ENCODE data around the gene NAGPA.

GRCh38 chr16:5075637-5076036 lies 41.9 kb upstream of the NAGPA start:
- TF ChIP-seq, protein P1, sequence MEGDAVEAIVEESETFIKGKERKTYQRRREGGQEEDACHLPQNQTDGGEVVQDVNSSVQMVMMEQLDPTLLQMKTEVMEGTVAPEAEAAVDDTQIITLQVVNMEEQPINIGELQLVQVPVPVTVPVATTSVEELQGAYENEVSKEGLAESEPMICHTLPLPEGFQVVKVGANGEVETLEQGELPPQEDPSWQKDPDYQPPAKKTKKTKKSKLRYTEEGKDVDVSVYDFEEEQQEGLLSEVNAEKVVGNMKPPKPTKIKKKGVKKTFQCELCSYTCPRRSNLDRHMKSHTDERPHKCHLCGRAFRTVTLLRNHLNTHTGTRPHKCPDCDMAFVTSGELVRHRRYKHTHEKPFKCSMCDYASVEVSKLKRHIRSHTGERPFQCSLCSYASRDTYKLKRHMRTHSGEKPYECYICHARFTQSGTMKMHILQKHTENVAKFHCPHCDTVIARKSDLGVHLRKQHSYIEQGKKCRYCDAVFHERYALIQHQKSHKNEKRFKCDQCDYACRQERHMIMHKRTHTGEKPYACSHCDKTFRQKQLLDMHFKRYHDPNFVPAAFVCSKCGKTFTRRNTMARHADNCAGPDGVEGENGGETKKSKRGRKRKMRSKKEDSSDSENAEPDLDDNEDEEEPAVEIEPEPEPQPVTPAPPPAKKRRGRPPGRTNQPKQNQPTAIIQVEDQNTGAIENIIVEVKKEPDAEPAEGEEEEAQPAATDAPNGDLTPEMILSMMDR (IDR thresholded peaks at IDR 0.05 in 2 of 3, conservative IDR thresholded peaks at IDR 0.05 in 1 of 3; ENCODE audit: control insufficient read depth in 2 of 3, extremely low read depth in 1 of 3, insufficient read depth in 1 of 3, low read depth in 3 of 3, low read length in 3 of 3), result no peak
- TF ChIP-seq POLR2A (IDR thresholded peaks at IDR 0.05; ENCODE audit: low read depth, low read length), result no peak
- no peak for TF ChIP-seq CEBPZ (IDR thresholded peaks at IDR 0.05; ENCODE audit: low read depth, low read length)
- TF ChIP-seq SRF (IDR thresholded peaks at IDR 0.05; ENCODE audit: low read depth in 2 of 2, low read length in 2 of 2), result no peak
- no peak for TF ChIP-seq NR2F1 (conservative IDR thresholded peaks at IDR 0.05)
- no peak for TF ChIP-seq TCF12 (IDR thresholded peaks at IDR 0.05; ENCODE audit: low read depth, low read length)
- no peak for TF ChIP-seq RAD21 (IDR thresholded peaks at IDR 0.05; ENCODE audit: insufficient read depth, low read depth, low read length)
- no peak for TF ChIP-seq NR2C2 (IDR thresholded peaks at IDR 0.05; ENCODE audit: borderline replicate concordance, control insufficient read depth, insufficient read length, low read depth)
- no peak for TF ChIP-seq ZNF274 (IDR thresholded peaks at IDR 0.05; ENCODE audit: insufficient read depth, insufficient read length)

Measured in GM12878 (cell line).